Posterior vena cava (tissue), 2 donors: ENCODE results near the gene CDC42EP5. TPM values are rescaled to one million over a fixed set of nuclear protein-coding genes. Genes with fewer than 3 reads are reported as not detected.

Experiments used
- DNase-seq: peaks from one replicate; pipeline ENCODE4 v3.0.0-alpha.2; 2020; ENCODE audit warnings: low spot score
- intact Hi-C, 2 donors: fragments of 100-400 bp; cut with DNase I; formaldehyde crosslinking; loops; one replicate each; pipeline versions ENCODE4 v1.14.1 to v1.14.2; 2022 to 2023
- total RNA-seq, 2 donors: library from RNA; stranded (reverse); fragmentation: NEBNext Ultra II Directional; extraction: Animal tissue kit (Norgen Biotek cat#: 25700); gene quantifications; one replicate each; pipeline ENCODE4 v1.2.1, GENCODE V29; 2021
- donor health status: DM: yes; HTN: yes; CAD: no.
- donor health status: DM: yes; HTN: yes; CAD: no.

The CDC42EP5 gene
- total RNA-seq, 2 donors from 2014 or later, result 24.8 to 25.7 TPM

GRCh38 chr19:54420383-54421168 is 52.5 kb downstream of the CDC42EP5 start:
- intact Hi-C loops, result loop anchor here in 1 of 2 donors (5.0 kb wide), 1 partner anchor 623 kb away; no protein-coding TSS in a partner anchor
- DNase-seq, result peak; percentile 76

GRCh38 chr19:54420068-54420382 is 53.1 kb downstream of the CDC42EP5 start:
- intact Hi-C loops, result loop anchor here in 1 of 2 donors (5.0 kb wide), 1 partner anchor 623 kb away; no protein-coding TSS in a partner anchor
- peak; percentile 73 for DNase-seq

GRCh38 chr19:54418930-54419800 is 53.9 kb downstream of the CDC42EP5 start:
- intact Hi-C loops, result no loop called here
- peak; percentile 60 for DNase-seq

GRCh38 chr19:54418030-54418929 is 54.8 kb downstream of the CDC42EP5 start:
- intact Hi-C loops, result no loop called here

GRCh38 chr19:54416695-54417491 is 56.2 kb downstream of the CDC42EP5 start:
- DNase-seq, result peak; percentile 9
- intact Hi-C loops, result no loop called here

More at GRCh38 chr19:54418030-54418929, 54.8 kb downstream of the CDC42EP5 start:
- DNase-seq, result peak; percentile 77

GRCh38 chr19:54415901-54416673 is 57.0 kb downstream of the CDC42EP5 start:
- intact Hi-C loops, result no loop called here
- DNase-seq, result peak; percentile 48

- intact Hi-C loops, result no loop called here
- peak; percentile 34 for DNase-seq
Measured at GRCh38 chr19:54415208-54415900, 57.7 kb downstream of the CDC42EP5 start, which contains the start of gene TTYH1. TSS of gene TTYH1 (plus strand) at chr19:54415464. CDS start at chr19:54415553, 89 bp downstream.

Other genes starting within 250 kb of the CDC42EP5 start
- 1 to 10 TPM; 8.1 to 9.6 TPM for gene LILRA6, start 230.5 kb downstream of the CDC42EP5 start, total RNA-seq
- gene LILRB5, start 216.0 kb downstream of the CDC42EP5 start, total RNA-seq, result 10 to 100 TPM; 14.9 to 22.5 TPM
- gene LILRB2, start 192.2 kb downstream of the CDC42EP5 start, total RNA-seq, result 10 to 100 TPM in 1 of 2 donors, 1 to 10 TPM in 1; 7.3 to 12.9 TPM
- gene LILRA5, start 160.1 kb downstream of the CDC42EP5 start, total RNA-seq, result 10 to 100 TPM in 1 of 2 donors, 1 to 10 TPM in 1; 6.2 to 11.7 TPM
- gene LILRA4, start 134.1 kb downstream of the CDC42EP5 start, total RNA-seq, result under 1 TPM in 1 of 2 donors, not detected in 1; 0.57 TPM
- gene LAIR1, start 108.4 kb downstream of the CDC42EP5 start, total RNA-seq, result 10 to 100 TPM; 18.3 to 42.2 TPM
- 1 to 10 TPM in 1 of 2 donors, under 1 TPM in 1; 0.60 to 1.4 TPM for gene TTYH1, start 57.8 kb downstream of the CDC42EP5 start, total RNA-seq
- gene LENG8, start 24.1 kb downstream of the CDC42EP5 start, total RNA-seq, result 100 to 1,000 TPM; 113 to 140 TPM
- gene LENG9, start 9.5 kb downstream of the CDC42EP5 start, total RNA-seq, result 1 to 10 TPM; 4.2 to 5.1 TPM
- gene LAIR2, start 29.5 kb upstream of the CDC42EP5 start, total RNA-seq, result not detected
- gene LILRA2, start 100.5 kb upstream of the CDC42EP5 start, total RNA-seq, result 1 to 10 TPM; 2.8 to 6.6 TPM
- 1 to 10 TPM; 1.7 to 1.8 TPM for gene LILRA1, start 120.3 kb upstream of the CDC42EP5 start, total RNA-seq
- gene LILRB1, start 157.2 kb upstream of the CDC42EP5 start, total RNA-seq, result 1 to 10 TPM; 4.7 to 8.2 TPM
- gene LILRB4, start 189.7 kb upstream of the CDC42EP5 start, total RNA-seq, result 1 to 10 TPM; 2.7 to 8.7 TPM